Stimulated activated CD4-positive, alpha-beta T cell treated with anti-CD3 and anti-CD28 coated beads, Interleukin-1b, Interleukin-23, amount 100 ng/mL, for 1 hour (primary cell): ENCODE data around the gene ALMS1.
"Not testable (repeated sequence)": the region's sequence is repeated elsewhere in the genome, so short reads cannot be mapped to it uniquely, and the experiment has no call there.

Source experiments
- DNase-seq, 2 donors: peaks; one replicate each; pipeline ENCODE4 v3.0.0-alpha.2; 2020; ENCODE audit warnings: low read depth in 2 of 2

Gene ALMS1

GRCh38 chr2:73614105-73614504 is 228.5 kb downstream of the ALMS1 start:
- no peak for DNase-seq

- no peak for DNase-seq
Observed at GRCh38 chr2:73614997-73615396, 229.4 kb downstream of the ALMS1 start.

- DNase-seq, result not testable (repeated sequence)
Observed at GRCh38 chr2:73619925-73620324, 234.3 kb downstream of the ALMS1 start.

GRCh38 chr2:73624036-73624435 is 238.4 kb downstream of the ALMS1 start:
- DNase-seq, result not testable (repeated sequence)

GRCh38 chr2:73624625-73625024 is 239.0 kb downstream of the ALMS1 start:
- DNase-seq, result not testable (repeated sequence)

- DNase-seq, result not testable (repeated sequence)
Observed at GRCh38 chr2:73626237-73626636, 240.6 kb downstream of the ALMS1 start.

- DNase-seq, result not testable (repeated sequence)
Observed at GRCh38 chr2:73628493-73628892, 242.9 kb downstream of the ALMS1 start.

- DNase-seq, result not testable (repeated sequence)
Observed at GRCh38 chr2:73630662-73631266, 245.1 kb downstream of the ALMS1 start.

GRCh38 chr2:73636977-73637376 is 251.3 kb downstream of the ALMS1 start:
- DNase-seq, result not testable (repeated sequence)

- DNase-seq, result no peak
Observed at GRCh38 chr2:73638429-73638828, 252.8 kb downstream of the ALMS1 start.

- no peak for DNase-seq
Observed at GRCh38 chr2:73640511-73640911, 254.9 kb downstream of the ALMS1 start.

- no peak for DNase-seq
Observed at GRCh38 chr2:73640946-73641766, 255.5 kb downstream of the ALMS1 start.

GRCh38 chr2:73641767-73642062 is 256.1 kb downstream of the ALMS1 start:
- DNase-seq, result no peak

GRCh38 chr2:73642338-73643018 is 256.8 kb downstream of the ALMS1 start, which contains the start of gene NAT8:
Gene NAT8 (minus strand): TSS chr2:73642422. CDS start chr2:73641628, 794 bp downstream.
- DNase-seq, result no peak

GRCh38 chr2:73647690-73648089 is 262.1 kb downstream of the ALMS1 start:
- DNase-seq, result not testable (repeated sequence)

- DNase-seq, result no peak
Observed at GRCh38 chr2:73651591-73652230, 266.1 kb downstream of the ALMS1 start.

GRCh38 chr2:73652348-73652747 is 266.7 kb downstream of the ALMS1 start:
- DNase-seq, result no peak

GRCh38 chr2:73654175-73654574 is 268.5 kb downstream of the ALMS1 start:
- DNase-seq, result no peak
